ENCODE results near the gene SSC5D.

GRCh38 chr19:55465460-55466240 is 22.6 kb upstream of the SSC5D start:
- no peak for TF ChIP-seq SP1 (IDR thresholded peaks at IDR 0.05)
- TF ChIP-seq BHLHE40 (IDR thresholded peaks at IDR 0.05; ENCODE audit: borderline replicate concordance): no peak
- no peak for TF ChIP-seq L3MBTL2 (conservative IDR thresholded peaks at IDR 0.05)
- no peak for TF ChIP-seq ELF4 (IDR thresholded peaks at IDR 0.05)
- no peak for TF ChIP-seq TARDBP (IDR thresholded peaks at IDR 0.05)
- TF ChIP-seq HDGF (IDR thresholded peaks at IDR 0.05; ENCODE audit: borderline replicate concordance): no peak
- TF ChIP-seq FOXK2 (IDR thresholded peaks at IDR 0.05): no peak

Measured in HEK293T (cell line).